NCI-H1105 treated with DMSO at 0.1 percent for 48 hours (cell line): ENCODE results near the gene GNPTG.
A peak's percentile ranks its signal among the peaks of the same experiment; 100 is the strongest.

Experiments used
- DNase-seq: peaks from one replicate; lab custom pipeline; 2025; lab: John Stamatoyannopoulos, UW

GNPTG gene

GRCh38 chr16:1394367-1394951, 42.7 kb downstream of the GNPTG start:
- no peak for DNase-seq

GRCh38 chr16:1395444-1396031, 43.8 kb downstream of the GNPTG start:
- DNase-seq = no peak

- DNase-seq = no peak
Observed at GRCh38 chr16:1397779-1398178, 46.0 kb downstream of the GNPTG start.

GRCh38 chr16:1398351-1398750, 46.6 kb downstream of the GNPTG start:
- DNase-seq = no peak

- no peak for DNase-seq
Observed at GRCh38 chr16:1398826-1399581, 47.3 kb downstream of the GNPTG start.

- DNase-seq = no peak
Observed at GRCh38 chr16:1401061-1401757, 49.5 kb downstream of the GNPTG start.

- no peak for DNase-seq
Observed at GRCh38 chr16:1401758-1402154, 50.0 kb downstream of the GNPTG start.

- DNase-seq = no peak
Observed at GRCh38 chr16:1403036-1403435, 51.3 kb downstream of the GNPTG start.

GRCh38 chr16:1403733-1404132, 52.0 kb downstream of the GNPTG start:
- no peak for DNase-seq

- DNase-seq = no peak
Observed at GRCh38 chr16:1407753-1408152, 56.0 kb downstream of the GNPTG start.

- DNase-seq = peak; percentile 62
Observed at GRCh38 chr16:1408171-1408837, 56.6 kb downstream of the GNPTG start.

- DNase-seq = no peak
Observed at GRCh38 chr16:1412847-1413246, 61.1 kb downstream of the GNPTG start.
